Osteocyte (in vitro differentiated cells): ENCODE results near the gene FSTL4. TPM values are rescaled to one million over a fixed set of nuclear protein-coding genes. Genes with fewer than 3 reads are reported as not detected.

Source experiments
- DNase-seq: peaks from one replicate; pipeline ENCODE4 v3.0.0; 2021; ENCODE audit warnings: mixed read lengths; ENCODE audit not compliant: unreplicated experiment; ENCODE audit errors: extremely low spot score
- H3K27ac Mint-ChIP-seq: one replicate; pipeline ENCODE4 v1.8.0; 2021; ENCODE audit warnings: mild to moderate bottlenecking, mixed read lengths; ENCODE audit not compliant: unreplicated experiment
- H3K27me3 Mint-ChIP-seq: one replicate; pipeline ENCODE4 v1.8.0; 2021; ENCODE audit warnings: mixed read lengths; ENCODE audit not compliant: unreplicated experiment
- H3K36me3 Mint-ChIP-seq: one replicate; pipeline ENCODE4 v1.8.0; 2021; ENCODE audit warnings: mixed read lengths; ENCODE audit not compliant: unreplicated experiment
- H3K4me1 Mint-ChIP-seq: one replicate; pipeline ENCODE4 v1.8.0; 2021; ENCODE audit warnings: mixed read lengths; ENCODE audit not compliant: unreplicated experiment
- H3K4me3 Mint-ChIP-seq: one replicate; pipeline ENCODE4 v1.8.0; 2021; ENCODE audit warnings: mild to moderate bottlenecking, moderate library complexity, mixed read lengths; ENCODE audit not compliant: unreplicated experiment
- H3K9me3 Mint-ChIP-seq: one replicate; pipeline ENCODE4 v1.8.0; 2021; ENCODE audit warnings: mixed read lengths; ENCODE audit not compliant: unreplicated experiment
- total RNA-seq: library from RNA; stranded (reverse); gene quantifications from 2 replicates; pipeline ENCODE4 v1.2.1, GENCODE V29; 2021
- TF ChIP-seq, protein P1 (sequence below): fragments of 200-600 bp; sonication (generic); IDR thresholded peaks from 2 replicates; pipeline ENCODE4 v1.5.0; 2021; ENCODE audit warnings: antibody characterized with exemption, mild to moderate bottlenecking, moderate library complexity

FSTL4 gene
- total RNA-seq, 1 donor from 2014 or later, result not detected

DNA sequence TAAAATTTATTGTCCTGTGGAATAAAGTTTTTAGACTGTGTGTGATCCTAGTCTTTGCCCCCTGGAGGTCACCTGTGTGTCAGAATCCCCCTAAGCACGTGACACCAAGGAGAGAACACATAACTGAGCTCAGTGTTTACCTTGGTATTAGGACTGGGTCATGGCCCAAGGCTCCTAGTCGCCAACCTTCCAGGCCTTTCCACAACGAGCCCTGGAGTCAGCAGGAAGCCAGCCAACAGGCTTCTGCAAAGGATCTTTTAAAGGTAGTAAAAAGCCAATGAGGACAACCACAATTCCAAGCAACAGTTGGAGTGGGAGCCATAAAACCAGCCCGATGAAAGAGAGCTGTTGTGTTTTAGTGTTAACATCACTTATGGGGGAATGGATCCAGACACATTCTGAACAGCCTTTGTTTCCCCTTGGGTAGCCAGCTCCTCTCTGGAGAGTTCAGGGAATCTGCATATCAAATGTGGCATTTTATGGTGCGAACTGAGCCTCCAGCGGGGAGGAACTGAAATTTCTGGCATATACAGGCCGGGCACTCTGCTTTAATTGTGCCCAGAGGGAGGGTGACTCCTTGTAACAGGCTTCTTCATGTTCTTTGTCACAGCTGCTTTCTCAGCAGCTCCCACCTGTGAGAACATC, 239.9 kb downstream of the FSTL4 start:
- no peaks in the 10 kb centered on the region for H3K4me1 Mint-ChIP-seq
- TF ChIP-seq, protein P1, sequence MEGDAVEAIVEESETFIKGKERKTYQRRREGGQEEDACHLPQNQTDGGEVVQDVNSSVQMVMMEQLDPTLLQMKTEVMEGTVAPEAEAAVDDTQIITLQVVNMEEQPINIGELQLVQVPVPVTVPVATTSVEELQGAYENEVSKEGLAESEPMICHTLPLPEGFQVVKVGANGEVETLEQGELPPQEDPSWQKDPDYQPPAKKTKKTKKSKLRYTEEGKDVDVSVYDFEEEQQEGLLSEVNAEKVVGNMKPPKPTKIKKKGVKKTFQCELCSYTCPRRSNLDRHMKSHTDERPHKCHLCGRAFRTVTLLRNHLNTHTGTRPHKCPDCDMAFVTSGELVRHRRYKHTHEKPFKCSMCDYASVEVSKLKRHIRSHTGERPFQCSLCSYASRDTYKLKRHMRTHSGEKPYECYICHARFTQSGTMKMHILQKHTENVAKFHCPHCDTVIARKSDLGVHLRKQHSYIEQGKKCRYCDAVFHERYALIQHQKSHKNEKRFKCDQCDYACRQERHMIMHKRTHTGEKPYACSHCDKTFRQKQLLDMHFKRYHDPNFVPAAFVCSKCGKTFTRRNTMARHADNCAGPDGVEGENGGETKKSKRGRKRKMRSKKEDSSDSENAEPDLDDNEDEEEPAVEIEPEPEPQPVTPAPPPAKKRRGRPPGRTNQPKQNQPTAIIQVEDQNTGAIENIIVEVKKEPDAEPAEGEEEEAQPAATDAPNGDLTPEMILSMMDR, result no peak

DNA sequence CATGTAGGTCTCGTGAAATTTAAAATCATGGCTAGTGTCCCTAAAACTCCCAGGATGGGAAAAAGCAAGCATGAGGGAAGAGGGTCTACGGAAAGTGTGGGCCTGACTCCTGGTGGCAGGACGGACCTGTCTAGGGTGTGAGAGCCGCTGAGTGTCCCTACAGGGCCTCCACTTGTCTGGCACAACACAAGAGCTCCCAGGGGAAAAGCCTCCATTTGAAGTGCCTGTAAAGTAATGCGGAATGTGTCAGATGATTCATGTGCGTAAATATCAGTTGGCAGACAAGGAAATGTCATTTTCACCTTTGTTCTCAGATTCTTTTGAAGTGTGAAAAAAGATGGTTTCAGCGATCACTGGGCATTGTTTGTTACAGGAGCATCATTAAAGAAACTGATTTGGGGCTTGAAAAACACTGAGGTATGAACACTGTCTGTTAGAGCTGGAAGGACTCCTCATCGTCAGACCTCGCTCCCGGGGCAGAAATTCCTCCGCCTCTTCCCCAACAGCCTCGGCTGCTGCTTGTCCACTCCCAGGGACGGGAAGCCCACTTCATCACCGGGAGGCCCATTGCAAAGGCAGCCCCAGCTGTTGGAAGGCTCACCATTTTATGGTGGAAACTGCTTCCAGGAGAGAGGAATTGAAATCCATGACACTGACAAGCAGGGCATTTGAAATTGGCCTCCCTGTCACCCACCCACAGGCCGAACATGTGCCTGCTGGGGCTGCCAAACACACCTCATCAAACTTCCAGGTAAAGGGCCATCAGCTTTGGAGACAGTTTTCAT, 240.8 kb downstream of the FSTL4 start:
- Mint-ChIP-seq H3K36me3 (no peaks in the 10 kb centered on the region), H3K4me1 (no peaks in the 10 kb centered on the region), H3K4me3 (no peak overlapping the region), H3K9me3 (peaks cover 10% of the 10 kb centered on the region), H3K27ac (no peak overlapping the region), H3K27me3 (peaks cover 8% of the 10 kb centered on the region)
- TF ChIP-seq, protein P1, result no peak
- peak; percentile 78 for DNase-seq

More for the DNA sequence above, 239.9 kb downstream of the FSTL4 start:
- Mint-ChIP-seq H3K36me3 (no peaks in the 10 kb centered on the region), H3K27ac (no peak overlapping the region), H3K27me3 (peaks cover 8% of the 10 kb centered on the region), H3K4me3 (no peak overlapping the region), H3K9me3 (peaks cover 17% of the 10 kb centered on the region)
- peak; percentile 63 for DNase-seq

DNA sequence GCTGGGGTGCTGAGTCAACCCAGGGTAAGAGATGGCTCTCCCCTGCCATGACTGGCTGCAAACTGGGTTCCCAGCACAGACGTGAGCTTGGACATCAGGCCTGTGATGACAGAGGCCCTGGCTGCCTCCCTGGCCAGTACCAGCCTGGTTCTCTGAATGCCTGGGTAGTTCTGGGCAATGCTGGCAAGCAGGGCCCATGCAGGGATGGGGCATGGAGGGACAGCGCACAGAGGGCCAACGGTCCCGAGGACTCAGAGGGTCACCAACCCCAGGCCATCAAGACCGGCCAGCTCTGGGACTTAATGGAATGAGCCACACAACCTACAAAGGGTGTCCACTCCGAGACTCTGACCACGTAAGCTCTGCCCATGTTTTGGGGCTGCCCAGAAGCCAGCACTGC, 241.4 kb downstream of the FSTL4 start:
- Mint-ChIP-seq H3K27ac (no peak overlapping the region), H3K4me3 (no peak overlapping the region), H3K9me3 (peaks cover 4% of the 10 kb centered on the region), H3K27me3 (peaks cover 14% of the 10 kb centered on the region), H3K4me1 (no peaks in the 10 kb centered on the region), H3K36me3 (no peaks in the 10 kb centered on the region)
- peak; percentile 70 for DNase-seq
- TF ChIP-seq, protein P1, result no peak

DNA sequence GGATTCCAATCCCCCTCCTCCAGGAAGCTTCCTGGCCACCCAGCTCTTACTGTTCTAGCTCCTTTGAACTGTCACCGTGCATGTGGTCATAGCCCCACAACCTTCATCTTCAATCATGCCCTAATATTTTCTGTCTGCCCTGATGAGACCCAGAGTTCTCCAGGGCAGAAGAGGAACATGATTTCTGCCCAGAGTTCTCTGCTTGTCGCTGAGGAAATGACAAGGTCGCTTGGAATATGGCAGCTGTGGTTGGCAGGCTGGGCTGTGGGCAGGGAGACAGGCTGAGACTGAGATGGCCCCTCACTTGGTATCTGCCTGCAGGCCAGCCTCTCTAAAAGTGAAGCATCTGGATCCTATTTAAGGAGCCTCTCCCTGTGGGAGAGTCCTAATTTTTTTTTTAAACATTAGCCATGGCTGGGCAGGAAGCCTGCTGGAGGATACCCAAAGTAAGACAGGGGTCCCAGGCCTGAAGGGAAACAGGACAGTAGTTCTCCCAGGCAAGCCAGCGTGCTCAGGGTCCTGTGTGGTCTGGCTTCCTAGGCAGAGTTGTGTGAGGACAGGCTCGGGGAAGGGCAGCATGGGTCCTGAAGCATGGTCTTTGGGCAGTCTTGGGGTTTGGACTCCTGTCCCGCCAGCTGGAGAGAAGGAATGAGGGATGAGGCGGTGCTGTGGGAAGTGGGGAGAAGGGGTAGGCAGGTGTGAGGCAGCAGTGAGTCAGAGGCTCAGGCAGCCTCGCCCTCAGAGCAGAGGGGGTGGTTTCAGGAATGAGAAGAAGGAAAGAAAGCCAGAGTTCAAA, 242.1 kb downstream of the FSTL4 start:
- Mint-ChIP-seq H3K27me3 (peaks cover 15% of the 10 kb centered on the region), H3K36me3 (no peaks in the 10 kb centered on the region), H3K9me3 (no peaks in the 10 kb centered on the region), H3K4me1 (no peaks in the 10 kb centered on the region), H3K4me3 (no peak overlapping the region), H3K27ac (no peak overlapping the region)
- TF ChIP-seq, protein P1, result no peak
- peak; percentile 44 for DNase-seq
